ENCODE measurements around the gene PGAM1. TPM values are rescaled to one million over a fixed set of nuclear protein-coding genes. Genes with fewer than 3 reads are reported as not detected.

Gene PGAM1
- total and polyA plus RNA-seq, 2 of the 13 experiments (the other 11 are each of a cell fraction or from before 2014, with no cell fraction given) = 354 to 483 TPM

DNA sequence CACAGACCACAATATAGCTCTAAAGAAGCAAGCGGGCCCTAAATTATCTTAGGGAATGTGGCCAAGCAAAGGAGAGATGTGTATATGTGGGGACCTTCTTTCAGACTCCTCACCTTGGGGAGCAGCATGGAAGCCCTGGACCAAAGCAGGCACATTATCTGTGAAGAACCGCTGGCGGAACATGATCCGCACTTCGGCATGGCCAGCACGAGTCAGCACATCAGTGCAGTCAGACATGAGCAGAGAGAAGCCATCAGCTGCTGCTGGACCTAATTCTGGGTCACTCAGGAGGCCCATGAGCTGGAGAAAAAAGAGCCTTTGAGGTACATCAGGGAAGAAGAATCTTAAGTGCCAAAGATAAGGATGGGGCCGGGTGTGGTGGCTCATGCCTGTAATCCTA is 33.9 kb downstream of the PGAM1 start:
- POLR2A ChIA-PET = no interaction called here
- Histone ChIP-seq H3K27ac (ENCODE audit: extremely low read length, insufficient read depth, low read length) (no peak overlapping the region), H2AFZ (ENCODE audit: low read length) (no peak overlapping the region), H3K27me3 (ENCODE audit: control insufficient read depth in 1 of 2, insufficient read depth in 2 of 2, low read length in 2 of 2) (no peaks in the 10 kb centered on the region), H3K9me3 (ENCODE audit: low read length) (no peaks in the 10 kb centered on the region), H3K4me3 (replicated peaks in 1 of 3; ENCODE audit: insufficient read depth in 1 of 3, low read depth in 2 of 3, low read length in 3 of 3) (no peak overlapping the region), H4K20me1 (ENCODE audit: insufficient read depth, low read length) (no peaks in the 10 kb centered on the region), H3K4me2 (ENCODE audit: low read depth, low read length) (no peak overlapping the region), H3K79me2 (ENCODE audit: insufficient read depth, low read length) (no peaks in the 10 kb centered on the region), H3K4me1 (ENCODE audit: insufficient read depth, low read length) (peaks cover 17% of the 10 kb centered on the region), H3K36me3 (replicated peaks in 1 of 2; ENCODE audit: control insufficient read depth in 1 of 2, insufficient read depth in 2 of 2, low read length in 2 of 2) (peaks cover 37 to 85% of the 10 kb centered on the region in 2 experiments), H3K9ac (ENCODE audit: insufficient read depth, low read depth, low read length) (no peak overlapping the region)
- no TSS peak for BruUV-seq (replicated peaks)
- WGBS (ENCODE audit: low lambda C conversion rate) = 81% methylated on average over 7 of the region's 7 CpGs
- in situ Hi-C loops (cut with HindIII; ENCODE audit: extremely low pct_ligation_motif_present, low pct_unique_long_range_greater_than_20kb) (loop anchor here (5.0 kb wide), 1 partner anchor 92 kb away; no protein-coding TSS in a partner anchor), intact Hi-C loops (cut with micrococcal nuclease; ENCODE audit: unreplicated experiment) (loop anchor here (5.0 kb wide), 1 partner anchor 152 kb away; no protein-coding TSS in a partner anchor)
- DNase-seq (ENCODE audit: low spot score) (no peak), ATAC-seq (no peak), FAIRE-seq (no peak)
- CTCF ChIA-PET (ENCODE audit: low intra/inter-chr PET ratio, low total read pairs) = no interaction called here
- no peak for TF ChIP-seq NPAS2 (CRISPR knock-in tag; IDR thresholded peaks at IDR 0.05; ENCODE audit: borderline replicate concordance)
- TF ChIP-seq SP5 (CRISPR knock-in tag; IDR thresholded peaks at IDR 0.05; ENCODE audit: borderline replicate concordance, low read depth) = no peak
- no peak for TF ChIP-seq CREB1 (IDR thresholded peaks at IDR 0.05)
- TF ChIP-seq CREB1 (CRISPR knock-in tag; IDR thresholded peaks at IDR 0.05) = no peak
- TF ChIP-seq, protein P1, sequence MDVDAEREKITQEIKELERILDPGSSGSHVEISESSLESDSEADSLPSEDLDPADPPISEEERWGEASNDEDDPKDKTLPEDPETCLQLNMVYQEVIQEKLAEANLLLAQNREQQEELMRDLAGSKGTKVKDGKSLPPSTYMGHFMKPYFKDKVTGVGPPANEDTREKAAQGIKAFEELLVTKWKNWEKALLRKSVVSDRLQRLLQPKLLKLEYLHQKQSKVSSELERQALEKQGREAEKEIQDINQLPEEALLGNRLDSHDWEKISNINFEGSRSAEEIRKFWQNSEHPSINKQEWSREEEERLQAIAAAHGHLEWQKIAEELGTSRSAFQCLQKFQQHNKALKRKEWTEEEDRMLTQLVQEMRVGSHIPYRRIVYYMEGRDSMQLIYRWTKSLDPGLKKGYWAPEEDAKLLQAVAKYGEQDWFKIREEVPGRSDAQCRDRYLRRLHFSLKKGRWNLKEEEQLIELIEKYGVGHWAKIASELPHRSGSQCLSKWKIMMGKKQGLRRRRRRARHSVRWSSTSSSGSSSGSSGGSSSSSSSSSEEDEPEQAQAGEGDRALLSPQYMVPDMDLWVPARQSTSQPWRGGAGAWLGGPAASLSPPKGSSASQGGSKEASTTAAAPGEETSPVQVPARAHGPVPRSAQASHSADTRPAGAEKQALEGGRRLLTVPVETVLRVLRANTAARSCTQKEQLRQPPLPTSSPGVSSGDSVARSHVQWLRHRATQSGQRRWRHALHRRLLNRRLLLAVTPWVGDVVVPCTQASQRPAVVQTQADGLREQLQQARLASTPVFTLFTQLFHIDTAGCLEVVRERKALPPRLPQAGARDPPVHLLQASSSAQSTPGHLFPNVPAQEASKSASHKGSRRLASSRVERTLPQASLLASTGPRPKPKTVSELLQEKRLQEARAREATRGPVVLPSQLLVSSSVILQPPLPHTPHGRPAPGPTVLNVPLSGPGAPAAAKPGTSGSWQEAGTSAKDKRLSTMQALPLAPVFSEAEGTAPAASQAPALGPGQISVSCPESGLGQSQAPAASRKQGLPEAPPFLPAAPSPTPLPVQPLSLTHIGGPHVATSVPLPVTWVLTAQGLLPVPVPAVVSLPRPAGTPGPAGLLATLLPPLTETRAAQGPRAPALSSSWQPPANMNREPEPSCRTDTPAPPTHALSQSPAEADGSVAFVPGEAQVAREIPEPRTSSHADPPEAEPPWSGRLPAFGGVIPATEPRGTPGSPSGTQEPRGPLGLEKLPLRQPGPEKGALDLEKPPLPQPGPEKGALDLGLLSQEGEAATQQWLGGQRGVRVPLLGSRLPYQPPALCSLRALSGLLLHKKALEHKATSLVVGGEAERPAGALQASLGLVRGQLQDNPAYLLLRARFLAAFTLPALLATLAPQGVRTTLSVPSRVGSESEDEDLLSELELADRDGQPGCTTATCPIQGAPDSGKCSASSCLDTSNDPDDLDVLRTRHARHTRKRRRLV (CRISPR knock-in tag; IDR thresholded peaks at IDR 0.05) = no peak
- TF ChIP-seq, protein P2, sequence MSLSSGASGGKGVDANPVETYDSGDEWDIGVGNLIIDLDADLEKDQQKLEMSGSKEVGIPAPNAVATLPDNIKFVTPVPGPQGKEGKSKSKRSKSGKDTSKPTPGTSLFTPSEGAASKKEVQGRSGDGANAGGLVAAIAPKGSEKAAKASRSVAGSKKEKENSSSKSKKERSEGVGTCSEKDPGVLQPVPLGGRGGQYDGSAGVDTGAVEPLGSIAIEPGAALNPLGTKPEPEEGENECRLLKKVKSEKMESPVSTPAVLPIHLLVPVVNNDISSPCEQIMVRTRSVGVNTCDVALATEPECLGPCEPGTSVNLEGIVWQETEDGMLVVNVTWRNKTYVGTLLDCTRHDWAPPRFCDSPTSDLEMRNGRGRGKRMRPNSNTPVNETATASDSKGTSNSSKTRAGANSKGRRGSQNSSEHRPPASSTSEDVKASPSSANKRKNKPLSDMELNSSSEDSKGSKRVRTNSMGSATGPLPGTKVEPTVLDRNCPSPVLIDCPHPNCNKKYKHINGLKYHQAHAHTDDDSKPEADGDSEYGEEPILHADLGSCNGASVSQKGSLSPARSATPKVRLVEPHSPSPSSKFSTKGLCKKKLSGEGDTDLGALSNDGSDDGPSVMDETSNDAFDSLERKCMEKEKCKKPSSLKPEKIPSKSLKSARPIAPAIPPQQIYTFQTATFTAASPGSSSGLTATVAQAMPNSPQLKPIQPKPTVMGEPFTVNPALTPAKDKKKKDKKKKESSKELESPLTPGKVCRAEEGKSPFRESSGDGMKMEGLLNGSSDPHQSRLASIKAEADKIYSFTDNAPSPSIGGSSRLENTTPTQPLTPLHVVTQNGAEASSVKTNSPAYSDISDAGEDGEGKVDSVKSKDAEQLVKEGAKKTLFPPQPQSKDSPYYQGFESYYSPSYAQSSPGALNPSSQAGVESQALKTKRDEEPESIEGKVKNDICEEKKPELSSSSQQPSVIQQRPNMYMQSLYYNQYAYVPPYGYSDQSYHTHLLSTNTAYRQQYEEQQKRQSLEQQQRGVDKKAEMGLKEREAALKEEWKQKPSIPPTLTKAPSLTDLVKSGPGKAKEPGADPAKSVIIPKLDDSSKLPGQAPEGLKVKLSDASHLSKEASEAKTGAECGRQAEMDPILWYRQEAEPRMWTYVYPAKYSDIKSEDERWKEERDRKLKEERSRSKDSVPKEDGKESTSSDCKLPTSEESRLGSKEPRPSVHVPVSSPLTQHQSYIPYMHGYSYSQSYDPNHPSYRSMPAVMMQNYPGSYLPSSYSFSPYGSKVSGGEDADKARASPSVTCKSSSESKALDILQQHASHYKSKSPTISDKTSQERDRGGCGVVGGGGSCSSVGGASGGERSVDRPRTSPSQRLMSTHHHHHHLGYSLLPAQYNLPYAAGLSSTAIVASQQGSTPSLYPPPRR (CRISPR knock-in tag; IDR thresholded peaks at IDR 0.05; ENCODE audit: borderline replicate concordance) = no peak
- no peak for TF ChIP-seq PRPF4 (IDR thresholded peaks at IDR 0.05; ENCODE audit: low read depth, low read length, poor library complexity, severe bottlenecking)
- TF ChIP-seq, protein P3, sequence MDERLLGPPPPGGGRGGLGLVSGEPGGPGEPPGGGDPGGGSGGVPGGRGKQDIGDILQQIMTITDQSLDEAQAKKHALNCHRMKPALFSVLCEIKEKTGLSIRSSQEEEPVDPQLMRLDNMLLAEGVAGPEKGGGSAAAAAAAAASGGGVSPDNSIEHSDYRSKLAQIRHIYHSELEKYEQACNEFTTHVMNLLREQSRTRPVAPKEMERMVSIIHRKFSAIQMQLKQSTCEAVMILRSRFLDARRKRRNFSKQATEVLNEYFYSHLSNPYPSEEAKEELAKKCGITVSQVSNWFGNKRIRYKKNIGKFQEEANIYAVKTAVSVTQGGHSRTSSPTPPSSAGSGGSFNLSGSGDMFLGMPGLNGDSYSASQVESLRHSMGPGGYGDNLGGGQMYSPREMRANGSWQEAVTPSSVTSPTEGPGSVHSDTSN (CRISPR knock-in tag; IDR thresholded peaks at IDR 0.05) = no peak
- TF ChIP-seq, protein P4, sequence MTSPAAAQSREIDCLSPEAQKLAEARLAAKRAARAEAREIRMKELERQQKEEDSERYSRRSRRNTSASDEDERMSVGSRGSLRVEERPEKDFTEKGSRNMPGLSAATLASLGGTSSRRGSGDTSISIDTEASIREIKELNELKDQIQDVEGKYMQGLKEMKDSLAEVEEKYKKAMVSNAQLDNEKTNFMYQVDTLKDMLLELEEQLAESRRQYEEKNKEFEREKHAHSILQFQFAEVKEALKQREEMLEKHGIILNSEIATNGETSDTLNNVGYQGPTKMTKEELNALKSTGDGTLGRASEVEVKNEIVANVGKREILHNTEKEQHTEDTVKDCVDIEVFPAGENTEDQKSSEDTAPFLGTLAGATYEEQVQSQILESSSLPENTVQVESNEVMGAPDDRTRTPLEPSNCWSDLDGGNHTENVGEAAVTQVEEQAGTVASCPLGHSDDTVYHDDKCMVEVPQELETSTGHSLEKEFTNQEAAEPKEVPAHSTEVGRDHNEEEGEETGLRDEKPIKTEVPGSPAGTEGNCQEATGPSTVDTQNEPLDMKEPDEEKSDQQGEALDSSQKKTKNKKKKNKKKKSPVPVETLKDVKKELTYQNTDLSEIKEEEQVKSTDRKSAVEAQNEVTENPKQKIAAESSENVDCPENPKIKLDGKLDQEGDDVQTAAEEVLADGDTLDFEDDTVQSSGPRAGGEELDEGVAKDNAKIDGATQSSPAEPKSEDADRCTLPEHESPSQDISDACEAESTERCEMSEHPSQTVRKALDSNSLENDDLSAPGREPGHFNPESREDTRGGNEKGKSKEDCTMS (CRISPR knock-in tag; conservative IDR thresholded peaks at IDR 0.05) = no peak
- TF ChIP-seq ZNF777 (CRISPR knock-in tag; IDR thresholded peaks at IDR 0.05) = no peak

Data from HepG2 (cell line).